Measurements from ENCODE around the gene CLEC5A.
"Not testable (repeated sequence)": the region's sequence is repeated elsewhere in the genome, so short reads cannot be mapped to it uniquely, and the experiment has no call there.

CLEC5A gene

DNA sequence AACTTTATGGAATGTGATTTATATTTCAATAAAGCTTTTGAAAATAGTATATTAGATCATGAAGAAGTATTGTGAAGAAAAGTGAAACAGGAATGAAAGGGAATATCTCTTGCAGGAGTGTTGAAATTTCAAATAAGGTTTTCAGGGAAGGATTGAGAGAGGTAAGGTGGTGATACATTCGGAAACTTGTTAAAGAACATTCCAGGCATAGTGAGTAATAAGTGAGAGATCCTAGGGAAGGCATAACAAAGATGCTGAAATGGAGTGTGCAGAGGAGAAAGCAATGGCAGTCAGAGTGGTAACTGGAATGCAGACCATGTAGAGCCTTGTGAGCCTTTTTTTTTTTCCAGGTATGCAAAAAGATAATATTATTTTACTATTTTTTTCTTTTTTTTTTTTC, 26.5 kb downstream of the CLEC5A start:
- Mint-ChIP-seq H3K4me3 (no peak overlapping the region), H3K36me3 (ENCODE audit: low read depth) (no peaks in the 10 kb centered on the region), H3K27me3 (ENCODE audit: low read depth) (no peaks in the 10 kb centered on the region), H3K27ac (no peak overlapping the region), H3K4me1 (ENCODE audit: low read depth) (no peaks in the 10 kb centered on the region), H3K9me3 (peaks cover 3% of the 10 kb centered on the region)

DNA sequence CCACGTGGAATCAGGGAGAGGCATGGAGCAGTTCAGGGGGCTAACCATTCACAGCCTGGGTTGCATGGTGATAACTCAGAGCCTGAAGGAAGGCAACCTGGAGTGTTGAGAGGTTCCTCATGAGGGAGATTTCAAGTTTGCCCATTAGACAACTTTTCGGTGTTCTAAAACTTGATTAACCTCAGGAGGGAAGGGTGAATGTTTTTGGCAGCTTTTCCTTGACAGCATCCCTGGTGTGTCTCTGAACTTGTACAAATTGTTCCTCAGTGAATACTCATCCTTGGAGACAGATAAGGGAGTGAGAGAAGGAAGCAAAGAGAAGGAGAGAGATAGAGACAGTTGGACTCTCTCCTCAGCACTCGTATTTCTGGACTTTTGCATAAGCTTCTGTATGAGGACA, 30.7 kb downstream of the CLEC5A start, which contains the start of gene OR9A4:
Gene OR9A4 (plus strand): TSS at position 301 of the 400 bp plus-strand sequence. CDS start 2,477 bp downstream, outside the sequence.
- H3K4me3 Mint-ChIP-seq: no peak within 1 kb of the TSS
- H3K36me3 Mint-ChIP-seq (ENCODE audit: low read depth): no peaks in the 10 kb centered on the region
- no peaks in the 10 kb centered on the region for H3K4me1 Mint-ChIP-seq (ENCODE audit: low read depth)
- H3K27me3 Mint-ChIP-seq (ENCODE audit: low read depth): no peaks in the 10 kb centered on the region
- no peak within 1 kb of the TSS for H3K27ac Mint-ChIP-seq
- peaks cover 3% of the 10 kb centered on the region for H3K9me3 Mint-ChIP-seq

DNA sequence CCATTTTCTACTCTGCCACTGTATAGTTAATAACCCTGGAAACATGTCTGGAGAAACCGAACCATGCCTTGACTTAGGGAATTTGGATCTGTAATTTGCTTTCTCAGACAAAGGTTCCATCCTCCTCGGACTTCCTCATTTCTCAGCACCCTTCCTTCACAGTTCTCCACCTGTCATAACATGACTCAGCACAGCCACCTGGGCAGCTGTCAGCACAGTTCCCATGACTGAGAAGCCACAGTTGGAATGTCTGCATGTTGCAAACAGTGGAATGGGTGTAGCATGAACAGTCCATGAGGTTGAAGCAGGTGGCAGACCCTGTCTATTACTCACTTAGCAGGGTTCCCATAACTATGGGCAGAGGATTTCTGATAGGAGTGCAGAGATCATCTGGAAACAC, 31.2 kb downstream of the CLEC5A start:
- H3K4me3 Mint-ChIP-seq: no peak overlapping the region
- no peaks in the 10 kb centered on the region for H3K36me3 Mint-ChIP-seq (ENCODE audit: low read depth)
- H3K4me1 Mint-ChIP-seq (ENCODE audit: low read depth): no peaks in the 10 kb centered on the region
- peaks cover 3% of the 10 kb centered on the region for H3K9me3 Mint-ChIP-seq
- H3K27ac Mint-ChIP-seq: no peak overlapping the region
- H3K27me3 Mint-ChIP-seq (ENCODE audit: low read depth): no peaks in the 10 kb centered on the region

DNA sequence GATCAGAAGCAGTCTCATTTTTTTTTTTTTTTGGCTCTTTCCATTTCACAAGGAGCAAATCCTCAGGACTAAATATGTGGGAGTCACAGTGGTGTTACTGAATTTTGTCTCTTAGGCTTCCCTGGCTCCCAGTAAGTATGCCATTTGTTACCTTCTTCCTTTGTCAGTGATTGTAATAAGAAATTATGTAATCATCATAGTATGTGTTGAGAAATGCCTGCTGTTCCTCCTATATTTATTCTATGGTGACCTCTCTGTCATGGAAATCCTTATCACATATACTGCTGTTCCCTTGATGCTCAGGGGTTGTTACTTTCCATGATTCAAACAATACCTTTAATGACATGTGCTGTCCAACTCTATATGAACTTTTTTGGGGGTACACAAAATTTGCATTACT, 35.4 kb downstream of the CLEC5A start:
- H3K36me3 Mint-ChIP-seq (ENCODE audit: low read depth): no peaks in the 10 kb centered on the region
- H3K9me3 Mint-ChIP-seq: no peaks in the 10 kb centered on the region
- no peaks in the 10 kb centered on the region for H3K27me3 Mint-ChIP-seq (ENCODE audit: low read depth)
- H3K27ac Mint-ChIP-seq: no peak overlapping the region
- no peaks in the 10 kb centered on the region for H3K4me1 Mint-ChIP-seq (ENCODE audit: low read depth)
- H3K4me3 Mint-ChIP-seq: no peak overlapping the region

DNA sequence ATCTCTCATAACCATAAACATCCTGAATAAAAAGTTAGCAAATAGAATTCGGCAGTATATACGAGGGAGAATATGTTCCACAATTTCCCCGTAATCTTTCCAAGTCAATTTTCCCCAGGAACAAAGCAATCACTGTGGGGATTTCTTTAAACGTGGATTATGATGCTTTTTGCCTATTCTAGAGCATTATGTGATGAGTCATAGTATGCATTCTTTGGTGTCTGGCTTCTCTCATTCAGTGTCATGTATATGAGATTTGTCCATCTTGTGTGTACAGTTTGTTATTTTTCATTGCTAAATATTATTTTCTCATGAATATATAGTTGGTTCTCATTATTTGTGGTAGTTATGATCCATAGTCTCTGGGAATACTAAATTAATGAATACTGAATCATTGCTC, 40.5 kb downstream of the CLEC5A start:
- no peaks in the 10 kb centered on the region for H3K4me1 Mint-ChIP-seq (ENCODE audit: low read depth)
- H3K36me3 Mint-ChIP-seq (ENCODE audit: low read depth): no peaks in the 10 kb centered on the region
- no peaks in the 10 kb centered on the region for H3K9me3 Mint-ChIP-seq
- H3K27me3 Mint-ChIP-seq (ENCODE audit: low read depth): no peaks in the 10 kb centered on the region
- H3K4me3 Mint-ChIP-seq: no peak overlapping the region
- no peak overlapping the region for H3K27ac Mint-ChIP-seq

DNA sequence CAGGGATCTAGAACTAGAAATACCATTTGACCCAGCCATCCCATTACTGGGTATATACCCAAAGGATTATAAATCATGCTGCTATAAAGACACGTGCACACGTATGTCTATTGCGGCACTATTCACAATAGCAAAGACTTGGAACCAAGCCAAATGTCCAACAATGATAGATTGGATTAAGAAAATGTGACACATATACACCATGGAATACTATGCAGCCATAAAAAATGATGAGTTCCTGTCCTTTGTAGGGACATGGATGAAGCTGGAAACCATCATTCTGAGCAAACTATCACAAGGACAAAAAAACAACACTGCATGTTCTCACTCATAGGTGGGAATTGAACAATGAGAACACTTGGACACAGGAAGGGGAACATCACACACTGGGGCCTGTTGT, 47.4 kb downstream of the CLEC5A start:
- H3K4me1 Mint-ChIP-seq (ENCODE audit: low read depth); H3K9me3 Mint-ChIP-seq: not testable (repeated sequence)

DNA sequence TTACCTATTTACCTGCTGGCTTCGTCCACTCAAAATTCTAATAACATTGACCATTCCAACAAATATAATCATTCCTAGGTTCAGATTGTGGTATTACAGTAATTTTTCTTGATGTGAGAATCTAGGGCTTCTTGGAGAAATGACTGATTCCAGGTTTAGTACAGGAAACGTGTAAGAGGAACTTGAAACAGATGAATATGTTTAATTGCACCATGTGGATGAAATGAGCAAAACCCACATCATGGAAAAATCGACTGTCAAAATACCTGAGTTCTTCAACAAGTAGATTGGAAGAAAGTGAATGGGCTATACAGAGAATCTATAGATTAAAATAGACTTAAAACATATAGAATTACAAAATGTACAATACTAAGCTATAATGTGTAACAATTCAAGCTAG, 55.4 kb downstream of the CLEC5A start:
- H3K36me3 Mint-ChIP-seq (ENCODE audit: low read depth): no peaks in the 10 kb centered on the region
- H3K9me3 Mint-ChIP-seq: no peaks in the 10 kb centered on the region
- no peak overlapping the region for H3K4me3 Mint-ChIP-seq
- no peak overlapping the region for H3K27ac Mint-ChIP-seq
- no peaks in the 10 kb centered on the region for H3K4me1 Mint-ChIP-seq (ENCODE audit: low read depth)
- no peaks in the 10 kb centered on the region for H3K27me3 Mint-ChIP-seq (ENCODE audit: low read depth)

More for the DNA sequence above, 47.4 kb downstream of the CLEC5A start:
- not testable (repeated sequence) for H3K27ac Mint-ChIP-seq; H3K27me3 Mint-ChIP-seq (ENCODE audit: low read depth); H3K36me3 Mint-ChIP-seq (ENCODE audit: low read depth); H3K4me3 Mint-ChIP-seq

DNA sequence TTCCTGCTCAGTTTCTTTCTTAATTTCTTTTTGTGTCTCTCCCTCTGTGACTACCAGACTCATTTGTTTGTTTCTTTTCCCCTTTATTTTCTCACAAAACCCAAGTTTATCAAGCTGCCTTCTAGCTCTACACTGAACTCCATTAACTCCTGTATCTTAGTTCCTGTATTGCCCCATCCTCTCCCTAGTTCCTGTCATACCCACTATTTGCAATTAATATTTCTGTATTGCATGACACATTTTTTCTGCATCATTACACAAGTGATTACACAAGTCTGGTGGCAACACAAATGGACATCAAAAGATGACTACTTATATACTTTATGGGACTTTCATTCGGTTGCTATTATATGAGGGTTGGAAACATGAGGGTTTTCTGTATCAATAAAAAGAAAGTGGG, 57.5 kb downstream of the CLEC5A start:
- Mint-ChIP-seq H3K27ac (no peak overlapping the region), H3K9me3 (no peaks in the 10 kb centered on the region), H3K4me1 (ENCODE audit: low read depth) (no peaks in the 10 kb centered on the region), H3K36me3 (ENCODE audit: low read depth) (no peaks in the 10 kb centered on the region), H3K4me3 (no peak overlapping the region), H3K27me3 (ENCODE audit: low read depth) (no peaks in the 10 kb centered on the region)

DNA sequence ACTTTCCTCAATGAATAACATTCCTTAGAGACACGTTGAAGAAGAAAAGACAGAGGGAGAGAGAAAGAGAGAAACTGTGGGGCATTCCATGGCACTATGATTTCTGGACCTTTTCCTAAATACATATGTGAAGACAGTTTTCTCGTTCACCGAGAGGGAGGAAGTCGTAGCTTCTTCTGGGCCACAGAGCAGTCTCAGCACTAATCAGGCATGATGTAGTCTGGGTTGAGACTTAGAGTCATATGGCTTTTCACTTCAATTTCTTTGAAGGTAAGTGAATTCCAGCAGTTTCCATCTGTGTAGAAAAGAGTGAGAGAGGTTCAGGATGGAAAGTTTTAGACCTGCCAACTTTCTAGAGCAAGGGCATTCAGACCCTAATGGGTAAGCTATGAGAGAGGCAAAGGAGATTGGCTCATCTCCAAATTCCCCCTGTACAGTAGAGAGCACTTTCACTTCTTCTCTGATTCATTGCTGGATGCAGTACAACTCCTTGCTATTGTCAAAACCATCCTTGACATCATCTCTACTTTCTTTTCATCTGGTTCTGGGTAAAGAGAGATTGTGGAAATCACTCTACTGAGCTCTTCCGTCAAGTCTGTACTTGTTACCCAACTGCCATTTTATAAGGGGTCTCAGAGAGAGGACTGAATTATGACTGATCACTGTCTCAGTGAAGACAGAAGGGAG, 62.1 kb downstream of the CLEC5A start:
- Mint-ChIP-seq H3K27me3 (ENCODE audit: low read depth) (no peaks in the 10 kb centered on the region), H3K4me1 (ENCODE audit: low read depth) (no peaks in the 10 kb centered on the region), H3K36me3 (ENCODE audit: low read depth) (no peaks in the 10 kb centered on the region), H3K9me3 (peaks cover 3% of the 10 kb centered on the region), H3K4me3 (no peak overlapping the region), H3K27ac (no peak overlapping the region)

DNA sequence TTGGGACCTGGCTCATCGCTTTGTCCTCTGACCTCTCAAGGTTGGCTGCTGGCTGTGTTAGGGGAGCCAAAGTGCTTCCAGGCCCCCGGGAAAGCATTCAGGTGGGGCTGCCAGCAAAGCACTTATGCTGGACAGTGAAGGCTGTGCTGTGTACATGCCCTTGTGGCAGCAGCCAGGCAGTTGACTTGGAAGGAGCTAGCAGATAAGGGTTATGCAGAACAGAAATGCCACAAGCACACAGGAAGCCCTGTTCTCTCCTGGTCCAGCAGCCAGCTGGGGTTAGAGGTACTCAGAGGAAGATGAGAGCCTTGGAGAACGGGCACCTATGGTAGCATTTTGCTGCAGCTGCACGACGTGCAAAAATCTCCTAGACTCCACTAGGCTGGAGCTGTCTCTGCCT, 65.8 kb downstream of the CLEC5A start:
- Mint-ChIP-seq H3K4me3 (no peak overlapping the region), H3K9me3 (peaks cover 3% of the 10 kb centered on the region), H3K36me3 (ENCODE audit: low read depth) (no peaks in the 10 kb centered on the region), H3K27ac (no peak overlapping the region), H3K4me1 (ENCODE audit: low read depth) (no peaks in the 10 kb centered on the region), H3K27me3 (ENCODE audit: low read depth) (no peaks in the 10 kb centered on the region)

DNA sequence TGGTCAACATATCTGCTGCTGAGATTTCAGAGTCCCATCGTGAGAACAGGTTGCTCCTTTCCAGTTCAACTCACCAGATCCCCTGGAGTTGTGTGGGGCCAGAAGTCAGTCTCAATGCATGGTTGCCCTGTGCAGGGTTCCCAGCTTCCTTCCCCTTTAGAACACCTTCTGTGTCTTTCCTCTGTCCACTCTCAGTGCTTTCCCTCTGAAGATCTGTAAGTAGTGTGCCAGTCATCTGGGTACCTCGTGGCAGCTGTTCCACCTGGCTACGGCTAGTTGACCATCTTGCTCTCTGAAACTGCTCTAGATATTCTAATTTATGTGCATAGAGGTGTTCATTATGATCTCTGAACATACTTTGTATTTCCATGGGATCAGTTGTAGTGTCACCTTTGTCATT, 69.4 kb downstream of the CLEC5A start:
- Mint-ChIP-seq H3K36me3 (ENCODE audit: low read depth) (no peaks in the 10 kb centered on the region), H3K9me3 (peaks cover 3% of the 10 kb centered on the region), H3K4me3 (no peak overlapping the region), H3K27ac (no peak overlapping the region), H3K4me1 (ENCODE audit: low read depth) (no peaks in the 10 kb centered on the region), H3K27me3 (ENCODE audit: low read depth) (no peaks in the 10 kb centered on the region)

All from T-helper 1 cell treated with Interleukin-12 subunit alpha and Interleukin-12 subunit beta and Interleukin-4 antibody, amounts not matched to agents 30 μg/mL and 1 μg/mL, for 36 hours (primary cell).